H1 (cell line): ENCODE results near the gene MXI1. TPM values are rescaled to one million over a fixed set of nuclear protein-coding genes. Genes with fewer than 3 reads are reported as not detected.

ENCODE experiments used
- ASH2L ChIP-seq: fragments of 200-600, 300-600 bp; sonication (generic); IDR thresholded peaks from one replicate; pipeline ENCODE4 v1.7.1; 2017; ENCODE audit warnings: low read length
- EGR1 ChIP-seq: IDR thresholded peaks from 2 replicates; pipeline ENCODE4 v1.6.1; 2011; ENCODE audit warnings: low read depth, low read length, borderline replicate concordance
- HDAC6 ChIP-seq: IDR thresholded peaks from one replicate; pipeline ENCODE4 v1.7.1; 2012; ENCODE audit warnings: low read depth, mild to moderate bottlenecking, inconsistent platforms, low read length, moderate library complexity
- KDM1A ChIP-seq: fragments of 200-600, 300-600 bp; sonication (generic); IDR thresholded peaks from 2 replicates; pipeline ENCODE4 v1.7.1; 2016; ENCODE audit warnings: mild to moderate bottlenecking, low read length, borderline replicate concordance
- POLR2A ChIP-seq, 2 experiments: IDR thresholded peaks; 1 replicate in 1 of 2; 2 replicates in 1 of 2; pipeline ENCODE4 v1.6.1; 2011; ENCODE audit warnings: low read depth in 2 of 2, low read length in 2 of 2, mild to moderate bottlenecking in 2 of 2; ENCODE audit errors: control extremely low read depth in 1 of 2
- POU5F1 ChIP-seq: IDR thresholded peaks from 2 replicates; pipeline ENCODE4 v1.6.1; 2011; ENCODE audit warnings: low read depth, mild to moderate bottlenecking, low read length, moderate library complexity
- RBBP5 ChIP-seq: IDR thresholded peaks from 2 replicates; pipeline ENCODE4 v1.7.1; 2012; ENCODE audit warnings: low read depth, mild to moderate bottlenecking, inconsistent platforms, low read length, moderate library complexity, borderline replicate concordance
- SP4 ChIP-seq: IDR thresholded peaks from 2 replicates; pipeline ENCODE4 v1.6.1; 2012; ENCODE audit warnings: low read length, inconsistent platforms
- TBP ChIP-seq: IDR thresholded peaks from 2 replicates; pipeline ENCODE4 v1.6.1; 2011; ENCODE audit warnings: low read depth, low read length, improper control_type of control experiment
- TCF12 ChIP-seq: IDR thresholded peaks from 2 replicates; pipeline ENCODE4 v1.6.1; 2011; ENCODE audit warnings: low read depth, mild to moderate bottlenecking, low read length
- USF2 ChIP-seq: IDR thresholded peaks from 2 replicates; pipeline ENCODE4 v1.6.1; 2011; ENCODE audit warnings: low read length, improper control_type of control experiment
- polyA plus RNA-seq, 7 experiments: library from polyadenylated mRNA; depleted of rRNA in 3 of 7; stranded (reverse) in 5 of 7; unstranded in 2 of 7; fragments of >200 nt in 5 of 7; fragments of 200-250 nt in 2 of 7; gene quantifications; 1 replicate in 5 of 7; 2 replicates in 1 of 7; 4 replicates in 1 of 7; pipeline versions ENCODE4 v1.2.1 to v1.2.3, GENCODE V29; 2011 to 2013; ENCODE audit warnings: missing spikeins in 2 of 7, mixed read lengths in 2 of 7
- total RNA-seq: library from RNA; stranded (reverse); fragmentation: NEBNext Ultra II Directional; extraction: Animal tissue kit (Norgen Biotek cat#: 25700); gene quantifications from 2 replicates; pipeline ENCODE4 v1.2.1, GENCODE V29; 2021
- TF ChIP-seq, protein P1 (sequence below): fragments of 300-600 bp; sonication (generic); IDR thresholded peaks from 2 replicates; pipeline ENCODE4 v1.7.1; 2012; ENCODE audit warnings: low read length, moderate library complexity, mild to moderate bottlenecking, inconsistent platforms; ENCODE audit not compliant: insufficient replicate concordance

Gene MXI1
- total and polyA plus RNA-seq, 2 of the 8 experiments (the other 6 are each of a cell fraction or from before 2014, with no cell fraction given): 5.7 to 8.8 TPM

DNA sequence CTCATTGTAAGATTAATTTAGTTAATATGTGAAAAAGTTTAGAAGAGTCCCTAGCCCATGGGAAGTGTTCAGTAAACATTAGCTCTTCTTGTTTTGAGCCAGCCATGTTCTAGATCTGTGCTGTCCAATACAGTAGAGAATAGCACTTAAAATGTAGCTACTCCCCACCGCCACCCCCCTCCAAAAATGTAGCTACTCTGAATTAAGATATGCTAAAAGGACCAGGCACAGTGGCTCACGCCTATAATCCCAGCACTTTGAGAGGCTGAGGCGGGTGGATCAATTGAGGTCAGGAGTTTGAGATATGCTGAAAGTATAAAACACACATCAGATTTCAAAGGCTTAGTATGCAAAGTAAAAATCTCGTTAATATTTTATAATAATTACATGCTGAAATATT is 47.3 kb upstream of the MXI1 start (continued):
- TF ChIP-seq, protein P1, sequence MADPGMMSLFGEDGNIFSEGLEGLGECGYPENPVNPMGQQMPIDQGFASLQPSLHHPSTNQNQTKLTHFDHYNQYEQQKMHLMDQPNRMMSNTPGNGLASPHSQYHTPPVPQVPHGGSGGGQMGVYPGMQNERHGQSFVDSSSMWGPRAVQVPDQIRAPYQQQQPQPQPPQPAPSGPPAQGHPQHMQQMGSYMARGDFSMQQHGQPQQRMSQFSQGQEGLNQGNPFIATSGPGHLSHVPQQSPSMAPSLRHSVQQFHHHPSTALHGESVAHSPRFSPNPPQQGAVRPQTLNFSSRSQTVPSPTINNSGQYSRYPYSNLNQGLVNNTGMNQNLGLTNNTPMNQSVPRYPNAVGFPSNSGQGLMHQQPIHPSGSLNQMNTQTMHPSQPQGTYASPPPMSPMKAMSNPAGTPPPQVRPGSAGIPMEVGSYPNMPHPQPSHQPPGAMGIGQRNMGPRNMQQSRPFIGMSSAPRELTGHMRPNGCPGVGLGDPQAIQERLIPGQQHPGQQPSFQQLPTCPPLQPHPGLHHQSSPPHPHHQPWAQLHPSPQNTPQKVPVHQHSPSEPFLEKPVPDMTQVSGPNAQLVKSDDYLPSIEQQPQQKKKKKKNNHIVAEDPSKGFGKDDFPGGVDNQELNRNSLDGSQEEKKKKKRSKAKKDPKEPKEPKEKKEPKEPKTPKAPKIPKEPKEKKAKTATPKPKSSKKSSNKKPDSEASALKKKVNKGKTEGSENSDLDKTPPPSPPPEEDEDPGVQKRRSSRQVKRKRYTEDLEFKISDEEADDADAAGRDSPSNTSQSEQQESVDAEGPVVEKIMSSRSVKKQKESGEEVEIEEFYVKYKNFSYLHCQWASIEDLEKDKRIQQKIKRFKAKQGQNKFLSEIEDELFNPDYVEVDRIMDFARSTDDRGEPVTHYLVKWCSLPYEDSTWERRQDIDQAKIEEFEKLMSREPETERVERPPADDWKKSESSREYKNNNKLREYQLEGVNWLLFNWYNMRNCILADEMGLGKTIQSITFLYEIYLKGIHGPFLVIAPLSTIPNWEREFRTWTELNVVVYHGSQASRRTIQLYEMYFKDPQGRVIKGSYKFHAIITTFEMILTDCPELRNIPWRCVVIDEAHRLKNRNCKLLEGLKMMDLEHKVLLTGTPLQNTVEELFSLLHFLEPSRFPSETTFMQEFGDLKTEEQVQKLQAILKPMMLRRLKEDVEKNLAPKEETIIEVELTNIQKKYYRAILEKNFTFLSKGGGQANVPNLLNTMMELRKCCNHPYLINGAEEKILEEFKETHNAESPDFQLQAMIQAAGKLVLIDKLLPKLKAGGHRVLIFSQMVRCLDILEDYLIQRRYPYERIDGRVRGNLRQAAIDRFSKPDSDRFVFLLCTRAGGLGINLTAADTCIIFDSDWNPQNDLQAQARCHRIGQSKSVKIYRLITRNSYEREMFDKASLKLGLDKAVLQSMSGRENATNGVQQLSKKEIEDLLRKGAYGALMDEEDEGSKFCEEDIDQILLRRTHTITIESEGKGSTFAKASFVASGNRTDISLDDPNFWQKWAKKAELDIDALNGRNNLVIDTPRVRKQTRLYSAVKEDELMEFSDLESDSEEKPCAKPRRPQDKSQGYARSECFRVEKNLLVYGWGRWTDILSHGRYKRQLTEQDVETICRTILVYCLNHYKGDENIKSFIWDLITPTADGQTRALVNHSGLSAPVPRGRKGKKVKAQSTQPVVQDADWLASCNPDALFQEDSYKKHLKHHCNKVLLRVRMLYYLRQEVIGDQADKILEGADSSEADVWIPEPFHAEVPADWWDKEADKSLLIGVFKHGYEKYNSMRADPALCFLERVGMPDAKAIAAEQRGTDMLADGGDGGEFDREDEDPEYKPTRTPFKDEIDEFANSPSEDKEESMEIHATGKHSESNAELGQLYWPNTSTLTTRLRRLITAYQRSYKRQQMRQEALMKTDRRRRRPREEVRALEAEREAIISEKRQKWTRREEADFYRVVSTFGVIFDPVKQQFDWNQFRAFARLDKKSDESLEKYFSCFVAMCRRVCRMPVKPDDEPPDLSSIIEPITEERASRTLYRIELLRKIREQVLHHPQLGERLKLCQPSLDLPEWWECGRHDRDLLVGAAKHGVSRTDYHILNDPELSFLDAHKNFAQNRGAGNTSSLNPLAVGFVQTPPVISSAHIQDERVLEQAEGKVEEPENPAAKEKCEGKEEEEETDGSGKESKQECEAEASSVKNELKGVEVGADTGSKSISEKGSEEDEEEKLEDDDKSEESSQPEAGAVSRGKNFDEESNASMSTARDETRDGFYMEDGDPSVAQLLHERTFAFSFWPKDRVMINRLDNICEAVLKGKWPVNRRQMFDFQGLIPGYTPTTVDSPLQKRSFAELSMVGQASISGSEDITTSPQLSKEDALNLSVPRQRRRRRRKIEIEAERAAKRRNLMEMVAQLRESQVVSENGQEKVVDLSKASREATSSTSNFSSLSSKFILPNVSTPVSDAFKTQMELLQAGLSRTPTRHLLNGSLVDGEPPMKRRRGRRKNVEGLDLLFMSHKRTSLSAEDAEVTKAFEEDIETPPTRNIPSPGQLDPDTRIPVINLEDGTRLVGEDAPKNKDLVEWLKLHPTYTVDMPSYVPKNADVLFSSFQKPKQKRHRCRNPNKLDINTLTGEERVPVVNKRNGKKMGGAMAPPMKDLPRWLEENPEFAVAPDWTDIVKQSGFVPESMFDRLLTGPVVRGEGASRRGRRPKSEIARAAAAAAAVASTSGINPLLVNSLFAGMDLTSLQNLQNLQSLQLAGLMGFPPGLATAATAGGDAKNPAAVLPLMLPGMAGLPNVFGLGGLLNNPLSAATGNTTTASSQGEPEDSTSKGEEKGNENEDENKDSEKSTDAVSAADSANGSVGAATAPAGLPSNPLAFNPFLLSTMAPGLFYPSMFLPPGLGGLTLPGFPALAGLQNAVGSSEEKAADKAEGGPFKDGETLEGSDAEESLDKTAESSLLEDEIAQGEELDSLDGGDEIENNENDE: no peak
- TF ChIP-seq SP4 (no peak), USF2 (no peak), ASH2L (no peak), RBBP5 (no peak), TBP (no peak), TCF12 (no peak), POU5F1 (no peak), HDAC6 (no peak), KDM1A (no peak), EGR1 (no peak), POLR2A (IDR thresholded peaks at IDR 0.05; ENCODE audit: control extremely low read depth in 1 of 2, low read depth in 2 of 2, low read length in 2 of 2) (no peak)
